Activated naive CD4-positive, alpha-beta T cell treated with anti-CD3 and anti-CD28 coated beads, Interleukin-2, amount 50 U/mL, for 16 hours (primary cell): ENCODE data around the gene AFF3.

Experiments
- DNase-seq: peaks from one replicate; pipeline ENCODE4 v3.0.0-alpha.2; 2020

The AFF3 gene

GRCh38 chr2:100041946-100042345, 100.4 kb downstream of the AFF3 start:
- DNase-seq: no peak

GRCh38 chr2:100041385-100041784, 101.0 kb downstream of the AFF3 start:
- no peak for DNase-seq

GRCh38 chr2:100040906-100041305, 101.5 kb downstream of the AFF3 start:
- DNase-seq: no peak

GRCh38 chr2:100039291-100039980, 103.0 kb downstream of the AFF3 start:
- no peak for DNase-seq

GRCh38 chr2:100038011-100038410, 104.4 kb downstream of the AFF3 start:
- DNase-seq: no peak

GRCh38 chr2:100036793-100037192, 105.6 kb downstream of the AFF3 start:
- no peak for DNase-seq

GRCh38 chr2:100036026-100036425, 106.4 kb downstream of the AFF3 start:
- DNase-seq: no peak

- no peak for DNase-seq
Measured at GRCh38 chr2:100034431-100034830, 108.0 kb downstream of the AFF3 start.

- no peak for DNase-seq
Measured at GRCh38 chr2:100033976-100034375, 108.4 kb downstream of the AFF3 start.

GRCh38 chr2:100031604-100032003, 110.8 kb downstream of the AFF3 start:
- no peak for DNase-seq

GRCh38 chr2:100029460-100029859, 112.9 kb downstream of the AFF3 start:
- no peak for DNase-seq

- no peak for DNase-seq
Measured at GRCh38 chr2:100021791-100022340, 120.5 kb downstream of the AFF3 start.

GRCh38 chr2:100019499-100019898, 122.9 kb downstream of the AFF3 start:
- no peak for DNase-seq

- no peak for DNase-seq
Measured at GRCh38 chr2:100018341-100019193, 123.8 kb downstream of the AFF3 start.

GRCh38 chr2:100017633-100018032, 124.8 kb downstream of the AFF3 start:
- no peak for DNase-seq

GRCh38 chr2:100016756-100017155, 125.6 kb downstream of the AFF3 start:
- no peak for DNase-seq

GRCh38 chr2:100015849-100016248, 126.5 kb downstream of the AFF3 start:
- no peak for DNase-seq

GRCh38 chr2:100013892-100014677, 128.3 kb downstream of the AFF3 start:
- DNase-seq: no peak

GRCh38 chr2:100012561-100012960, 129.8 kb downstream of the AFF3 start:
- DNase-seq: no peak

GRCh38 chr2:100011272-100011731, 131.1 kb downstream of the AFF3 start:
- DNase-seq: no peak

GRCh38 chr2:100010606-100011005, 131.8 kb downstream of the AFF3 start:
- DNase-seq: no peak

GRCh38 chr2:100009743-100010142, 132.6 kb downstream of the AFF3 start:
- DNase-seq: no peak

- no peak for DNase-seq
Measured at GRCh38 chr2:100008956-100009355, 133.4 kb downstream of the AFF3 start.
